DMS153 treated with DMSO at 0.1 percent for 48 hours (cell line): ENCODE data around the gene SUSD4.
A peak's percentile ranks its signal among the peaks of the same experiment; 100 is the strongest.
"Not testable (repeated sequence)": the region's sequence is repeated elsewhere in the genome, so short reads cannot be mapped to it uniquely, and the experiment has no call there.

Experiments
- DNase-seq: peaks from one replicate; lab custom pipeline; 2025; ENCODE audit not compliant: unreplicated experiment; lab: John Stamatoyannopoulos, UW

SUSD4 gene, protein sequence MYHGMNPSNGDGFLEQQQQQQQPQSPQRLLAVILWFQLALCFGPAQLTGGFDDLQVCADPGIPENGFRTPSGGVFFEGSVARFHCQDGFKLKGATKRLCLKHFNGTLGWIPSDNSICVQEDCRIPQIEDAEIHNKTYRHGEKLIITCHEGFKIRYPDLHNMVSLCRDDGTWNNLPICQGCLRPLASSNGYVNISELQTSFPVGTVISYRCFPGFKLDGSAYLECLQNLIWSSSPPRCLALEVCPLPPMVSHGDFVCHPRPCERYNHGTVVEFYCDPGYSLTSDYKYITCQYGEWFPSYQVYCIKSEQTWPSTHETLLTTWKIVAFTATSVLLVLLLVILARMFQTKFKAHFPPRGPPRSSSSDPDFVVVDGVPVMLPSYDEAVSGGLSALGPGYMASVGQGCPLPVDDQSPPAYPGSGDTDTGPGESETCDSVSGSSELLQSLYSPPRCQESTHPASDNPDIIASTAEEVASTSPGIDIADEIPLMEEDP

DNA sequence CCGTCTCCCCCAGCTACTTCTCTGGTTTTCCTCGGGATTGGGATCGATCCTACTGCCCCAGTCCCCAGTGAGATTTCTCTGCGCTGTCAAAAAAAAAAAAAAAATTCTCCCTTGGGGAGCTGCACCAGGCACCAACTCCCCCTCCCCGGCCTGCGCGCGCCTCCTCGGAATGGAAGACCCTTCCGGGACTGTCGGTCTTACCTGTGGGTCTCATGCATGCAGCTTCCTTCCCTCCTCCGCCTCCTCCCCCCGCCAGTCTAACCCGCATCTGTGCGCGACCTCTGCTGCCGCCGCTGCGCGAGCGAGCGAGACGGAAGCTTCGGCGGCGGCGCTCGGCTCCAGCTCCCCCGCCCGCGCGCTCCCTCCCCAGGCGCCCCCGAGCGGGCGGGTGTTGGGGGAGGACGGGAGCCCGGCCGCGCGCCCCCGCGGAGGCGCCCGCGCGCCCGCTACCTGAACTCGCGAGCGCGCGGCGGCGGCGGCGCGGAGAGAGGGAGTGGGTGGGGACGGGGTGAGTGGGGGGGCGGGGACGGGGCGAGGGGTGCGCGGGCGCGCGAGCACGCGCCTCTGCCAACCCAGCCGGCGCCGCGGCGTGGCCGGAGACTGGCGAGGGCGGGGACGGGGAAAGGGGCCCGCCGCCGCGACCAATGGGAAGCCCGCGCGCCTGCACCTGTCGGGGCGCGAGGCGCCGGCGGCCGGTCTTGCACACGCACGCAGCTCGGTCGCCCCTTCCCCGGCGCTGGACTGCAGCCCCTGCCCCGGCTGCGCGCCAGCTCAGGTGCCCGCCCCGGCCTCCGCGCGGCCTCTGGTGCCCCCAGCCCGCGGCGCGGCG lies at the start of gene SUSD4:
SUSD4 (minus strand) TSS at position 321 of the 829 bp plus-strand sequence. CDS start 751 bp downstream, outside the sequence.
- DNase-seq = peak; percentile 89

DNA sequence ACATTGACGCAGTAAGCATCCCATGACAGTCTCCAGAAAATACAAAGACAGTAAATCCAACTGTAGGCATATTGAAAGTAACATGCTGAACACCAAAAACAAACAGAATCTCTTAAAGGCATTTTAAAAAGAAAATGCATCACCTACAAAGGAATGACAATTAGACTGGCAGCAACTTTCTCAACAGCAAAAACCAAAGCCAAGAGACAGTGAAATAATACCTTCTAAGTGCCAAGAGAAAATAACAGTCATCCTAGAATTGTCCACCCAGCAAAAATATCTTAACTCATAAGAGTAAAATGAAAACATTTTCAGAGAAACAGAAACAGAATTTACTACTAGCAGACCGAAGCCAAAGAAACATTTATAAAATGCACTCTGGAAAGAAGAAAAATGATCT lies 49.2 kb upstream of the SUSD4 start:
- DNase-seq = no peak

DNA sequence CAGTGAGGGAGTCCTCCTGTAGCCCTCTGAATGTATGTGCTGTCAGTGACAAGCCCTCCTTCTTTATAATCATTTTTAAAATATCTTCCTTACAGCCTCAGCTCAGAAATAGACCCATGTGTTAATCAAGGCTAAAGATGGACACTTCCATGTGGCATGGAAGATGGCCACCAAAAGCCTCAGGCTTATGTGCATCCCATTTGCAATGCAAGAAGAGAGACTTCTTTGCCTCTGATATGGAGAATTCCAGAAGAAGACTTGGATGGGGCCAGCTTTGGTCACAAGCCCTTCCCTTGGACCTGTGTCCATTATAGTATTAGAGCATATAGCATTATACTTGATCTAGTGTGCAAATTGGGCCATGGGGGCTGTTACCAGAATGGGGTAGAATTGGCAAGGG lies 47.7 kb upstream of the SUSD4 start:
- DNase-seq = no peak

DNA sequence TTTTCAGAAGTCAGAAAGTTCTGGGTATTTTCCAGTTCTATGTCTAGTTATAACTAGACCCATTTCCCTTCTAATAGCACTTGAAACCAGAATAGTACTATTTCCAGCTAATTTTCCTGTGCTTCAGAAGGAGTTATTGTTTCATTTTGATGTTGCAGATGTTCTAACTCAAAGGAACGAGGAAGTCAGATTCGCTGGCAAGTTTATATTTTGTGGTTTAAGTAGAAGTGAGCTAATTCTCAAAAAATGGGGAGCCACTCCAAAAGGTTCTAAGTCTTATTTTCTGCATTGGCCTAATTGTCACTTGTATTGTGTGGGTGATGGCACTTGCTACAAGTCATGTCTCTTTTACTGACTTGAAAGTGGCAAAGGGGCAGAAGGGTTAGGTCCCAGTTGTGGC lies 47.3 kb upstream of the SUSD4 start:
- DNase-seq = no peak

DNA sequence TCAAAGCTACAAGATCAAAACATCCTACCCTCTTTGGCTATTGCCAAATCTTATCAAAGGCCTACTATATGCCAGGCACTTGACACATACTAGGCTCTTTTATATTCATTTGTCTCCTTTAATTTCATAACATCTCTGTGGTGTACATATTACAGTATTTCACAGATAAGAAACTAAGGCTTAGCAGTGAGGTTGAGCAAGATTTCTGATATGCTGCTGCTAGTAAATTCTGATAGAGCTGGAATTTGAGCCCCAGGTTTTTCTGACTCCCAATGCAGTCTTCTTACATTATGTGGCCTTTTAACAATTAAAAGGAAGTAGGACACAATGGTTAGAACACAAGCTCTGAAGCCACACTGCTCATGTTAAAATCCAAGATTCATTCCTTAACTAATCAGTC lies 46.1 kb upstream of the SUSD4 start:
- no peak for DNase-seq

DNA sequence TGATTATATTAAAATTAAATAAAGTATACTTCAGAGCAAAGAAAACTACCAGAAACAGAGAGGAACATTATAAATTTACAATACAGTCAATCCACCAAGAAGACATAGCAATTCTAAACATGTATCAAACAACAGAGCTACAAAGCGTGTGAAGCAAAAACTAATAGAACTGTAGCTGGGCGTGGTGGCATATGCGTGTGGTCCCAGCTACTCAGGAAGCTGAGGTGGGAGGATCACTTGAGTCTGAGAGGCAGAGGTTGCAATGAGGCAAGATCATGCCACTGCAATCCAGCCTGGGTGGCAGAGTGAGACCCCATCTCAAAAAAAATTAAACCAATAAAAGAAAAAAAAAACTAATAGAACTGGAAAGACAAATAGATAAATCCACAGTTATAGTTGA lies 41.5 kb upstream of the SUSD4 start:
- no peak for DNase-seq

DNA sequence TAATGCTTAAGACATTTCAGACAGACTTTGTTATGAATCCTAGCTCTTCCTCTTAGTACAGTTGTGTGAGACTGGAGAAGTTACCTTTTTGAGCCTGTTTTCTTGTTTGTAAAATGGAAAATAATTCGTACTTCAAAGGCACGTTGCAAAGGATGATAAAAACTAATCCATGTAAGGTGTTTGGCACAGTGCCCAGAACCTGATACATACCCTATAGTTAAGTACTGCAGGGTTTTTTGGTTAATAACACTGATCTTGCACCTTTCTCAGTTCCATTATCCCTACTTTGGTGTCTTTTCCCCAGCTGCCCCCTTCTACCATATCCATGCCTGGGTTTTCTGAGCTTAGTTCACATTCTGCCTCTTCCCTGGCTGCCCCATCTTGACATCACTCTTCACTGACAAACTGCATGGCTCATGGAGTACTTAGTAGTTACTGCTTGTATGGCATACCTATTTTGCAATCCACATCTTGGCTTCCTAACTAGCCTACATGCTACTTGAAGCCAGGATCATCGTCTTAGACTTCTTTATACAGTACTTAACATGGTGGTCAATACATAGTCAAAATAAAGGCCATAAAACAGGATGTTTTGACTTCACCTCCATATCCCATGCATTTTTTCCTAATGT lies 39.3 kb upstream of the SUSD4 start:
- no peak for DNase-seq

DNA sequence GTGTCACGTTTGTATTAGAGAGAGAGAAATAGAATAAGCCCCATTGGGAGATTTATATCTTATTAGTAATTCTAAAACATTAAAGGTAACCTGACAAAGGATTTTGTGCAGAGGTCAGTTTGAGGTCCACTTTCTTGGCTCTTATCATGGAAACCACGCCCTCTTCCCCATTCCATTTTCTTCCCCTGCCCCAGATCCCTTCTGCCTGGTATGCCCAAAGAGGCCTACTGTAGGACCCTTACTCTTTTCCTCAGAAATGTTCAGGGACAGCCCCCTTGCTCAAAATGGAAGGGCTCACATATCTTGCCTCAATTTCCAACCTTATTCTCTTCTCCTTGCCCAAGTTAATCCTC lies 38.8 kb upstream of the SUSD4 start:
- no peak for DNase-seq

DNA sequence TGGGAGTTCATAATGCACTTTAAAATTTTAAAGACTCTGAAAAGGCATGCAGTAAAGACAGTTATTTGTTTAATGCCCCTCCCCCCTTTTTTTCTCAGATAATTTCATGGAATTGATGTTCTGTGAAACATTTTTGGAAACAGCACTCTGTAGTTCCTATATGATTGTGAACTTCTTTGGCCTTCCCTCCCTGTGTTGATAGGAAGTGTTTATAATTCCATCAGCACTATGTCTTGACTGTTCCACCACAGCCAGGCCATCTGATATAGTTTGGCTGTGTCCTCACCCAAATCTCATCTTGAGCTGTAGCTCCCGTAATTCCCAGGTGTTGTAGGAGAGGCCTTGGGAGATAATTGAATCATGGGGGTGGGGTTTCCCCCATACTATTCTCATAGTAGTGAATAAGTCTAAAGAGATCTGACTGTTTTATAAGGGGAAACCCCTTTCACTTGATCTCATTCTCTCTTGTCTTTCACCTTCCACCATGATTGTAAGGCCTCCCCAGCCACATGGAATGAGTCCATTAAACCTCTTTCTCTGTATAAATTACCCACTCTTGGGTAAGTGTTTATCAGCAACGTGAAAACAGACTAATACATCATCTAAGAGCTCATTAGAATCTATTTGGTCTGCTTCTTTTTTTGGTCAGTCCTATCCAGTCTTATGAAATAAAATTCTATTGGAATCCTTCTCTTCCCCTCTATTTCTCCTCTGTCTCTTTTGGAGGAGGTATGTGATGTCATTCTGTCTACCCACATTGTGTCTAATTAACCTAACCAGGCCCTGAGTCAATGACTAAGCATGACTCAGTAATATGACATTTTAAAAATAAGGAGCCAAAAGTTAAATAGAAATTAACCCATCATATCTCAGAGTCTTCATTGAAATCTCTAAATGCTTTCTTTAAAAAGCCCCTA lies 38.2 kb upstream of the SUSD4 start:
- no peak for DNase-seq

DNA sequence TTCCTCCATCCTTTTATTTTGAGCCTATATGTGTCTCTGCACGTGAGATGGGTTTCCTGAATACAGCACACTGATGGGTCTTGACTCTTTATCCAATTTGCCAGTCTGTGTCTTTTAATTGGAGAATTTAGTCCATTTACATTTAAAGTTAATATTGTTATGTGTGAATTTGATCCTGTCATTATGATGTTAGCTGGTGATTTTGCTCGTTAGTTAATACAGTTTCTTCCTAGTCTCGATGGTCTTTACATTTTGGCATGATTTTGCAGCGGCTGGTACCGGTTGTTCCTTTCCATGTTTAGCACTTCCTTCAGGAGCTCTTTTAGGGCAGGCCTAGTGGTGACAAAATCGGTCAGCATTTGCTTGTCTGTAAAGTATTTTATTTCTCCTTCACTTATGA lies 35.4 kb upstream of the SUSD4 start:
- DNase-seq = not testable (repeated sequence)

DNA sequence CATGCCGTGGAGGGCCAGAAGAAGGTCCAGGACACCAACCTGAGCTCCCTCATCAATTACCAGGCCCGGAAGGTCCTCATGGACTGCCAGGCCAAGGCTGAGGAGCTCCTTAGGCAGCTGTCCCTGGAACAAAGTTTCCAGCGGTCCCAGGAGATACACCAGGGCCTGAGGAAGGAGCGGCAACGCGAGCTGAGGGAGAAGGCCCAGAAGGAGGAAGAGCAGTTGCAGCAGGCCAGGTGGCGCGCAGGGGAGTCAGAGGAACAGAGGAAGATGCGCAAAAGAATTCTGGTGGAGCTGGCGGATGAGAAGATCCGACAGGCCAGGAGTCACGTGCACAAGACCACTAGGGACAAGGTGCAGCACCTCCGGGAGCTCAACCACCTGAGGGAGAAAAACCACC lies 30.7 kb upstream of the SUSD4 start:
- DNase-seq = no peak

DNA sequence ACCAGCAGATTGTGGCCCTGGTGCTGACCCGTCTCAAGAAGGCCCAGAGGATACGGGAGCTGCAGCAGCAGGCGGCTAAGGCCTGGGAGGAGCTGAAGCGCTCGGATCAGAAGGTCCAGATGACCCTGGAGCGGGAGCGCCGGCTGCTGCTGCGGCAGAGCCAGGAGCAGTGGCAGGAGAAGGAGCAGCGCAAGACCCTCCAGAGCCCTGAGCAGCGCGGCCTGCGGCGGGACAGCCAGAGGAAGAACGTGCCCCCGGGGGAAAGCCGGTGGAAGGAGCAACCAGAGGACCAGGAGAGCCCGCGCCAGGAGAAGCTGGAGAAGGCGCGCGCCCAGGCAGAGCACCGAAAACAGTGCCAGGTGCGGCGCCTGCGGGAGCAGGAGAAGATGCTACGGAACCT lies 30.3 kb upstream of the SUSD4 start:
- DNase-seq = no peak

DNA sequence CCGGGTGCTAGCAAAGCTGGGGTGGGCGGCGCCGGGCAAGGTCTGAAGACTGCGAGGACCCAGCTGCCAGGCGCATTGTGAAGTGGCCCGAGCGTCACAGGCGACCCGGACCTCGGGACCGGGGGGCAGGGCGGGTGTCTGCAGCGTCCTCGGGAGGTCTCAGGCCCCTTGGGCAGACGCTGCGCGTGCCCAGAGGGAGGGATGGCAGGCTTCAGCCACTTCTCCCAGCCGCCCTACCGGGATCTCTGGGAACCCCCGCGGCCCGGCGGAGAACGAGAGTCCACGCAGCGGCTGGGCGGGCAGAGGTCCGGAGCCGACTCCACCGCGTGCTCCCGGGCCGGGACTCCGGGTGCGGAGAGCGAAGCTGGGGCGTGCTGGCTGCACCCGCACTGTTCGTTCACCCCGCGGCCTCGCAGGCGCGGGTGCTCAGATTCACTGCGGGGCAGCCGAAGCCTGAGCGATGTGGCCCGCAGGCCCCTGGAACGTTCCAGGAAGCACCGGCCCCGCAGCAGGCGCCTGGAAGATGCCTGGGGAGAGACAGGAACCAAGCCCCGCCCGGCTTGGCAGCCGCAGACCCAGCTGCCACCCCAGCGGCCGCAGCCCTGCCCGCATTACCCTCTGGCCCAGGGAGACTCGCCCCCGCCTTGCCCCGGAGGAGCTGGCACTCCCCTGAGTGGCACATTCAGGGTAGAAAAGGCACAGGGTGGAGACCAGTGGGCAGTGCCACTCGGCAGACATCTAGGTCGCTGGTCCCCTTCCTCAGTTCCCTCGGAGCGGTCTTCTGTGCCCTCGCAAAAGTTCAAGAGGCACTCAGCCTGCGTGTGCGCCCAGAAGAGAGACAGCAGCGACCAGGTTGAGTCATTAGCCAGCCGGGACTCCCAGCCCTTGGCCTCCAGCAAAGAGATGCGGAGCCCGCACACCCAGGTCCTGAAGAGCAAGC lies 29.6 kb upstream of the SUSD4 start, which contains the start of gene CCDC185:
CCDC185 (plus strand) TSS at position 141 of the 940 bp plus-strand sequence; CDS start at position 202, 61 bp downstream.
- no peak for DNase-seq

DNA sequence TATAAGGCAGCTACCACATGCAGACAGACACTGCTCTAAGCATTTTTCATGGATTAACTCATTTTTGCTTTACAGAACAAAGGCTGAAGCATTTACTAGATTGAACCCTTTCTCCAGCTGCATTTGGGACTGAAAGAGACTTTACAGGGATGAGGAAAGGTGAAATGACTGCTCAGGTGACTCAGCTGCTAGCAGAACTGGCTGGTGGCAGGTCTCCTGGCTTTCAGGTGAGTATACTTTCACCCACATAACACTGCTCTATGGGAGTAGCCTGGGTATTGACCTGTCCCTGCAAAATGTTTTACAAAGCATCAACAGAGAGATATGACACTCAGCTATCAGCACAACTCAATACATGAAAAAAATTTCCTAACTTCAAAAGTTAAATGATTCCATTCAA lies 26.6 kb upstream of the SUSD4 start:
- no peak for DNase-seq

DNA sequence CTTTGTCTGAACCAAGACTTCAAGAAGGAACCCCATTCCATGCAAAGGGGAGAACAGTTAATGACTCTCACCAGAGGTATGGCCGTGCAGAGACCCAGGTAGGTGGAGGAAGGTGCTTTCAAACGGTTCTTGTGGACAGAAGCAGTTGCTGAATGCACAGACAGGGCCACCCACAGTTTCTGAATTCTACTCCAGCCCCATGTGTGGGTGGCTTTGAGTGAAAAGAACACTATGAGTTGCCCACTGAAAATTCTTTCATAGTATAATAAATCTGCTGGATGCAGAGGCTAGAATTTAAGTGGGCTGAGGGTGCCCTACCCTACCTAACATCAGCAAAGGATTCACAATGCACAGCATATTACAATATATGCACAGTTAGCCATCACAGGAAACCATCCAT lies 22.0 kb upstream of the SUSD4 start:
- DNase-seq = no peak

DNA sequence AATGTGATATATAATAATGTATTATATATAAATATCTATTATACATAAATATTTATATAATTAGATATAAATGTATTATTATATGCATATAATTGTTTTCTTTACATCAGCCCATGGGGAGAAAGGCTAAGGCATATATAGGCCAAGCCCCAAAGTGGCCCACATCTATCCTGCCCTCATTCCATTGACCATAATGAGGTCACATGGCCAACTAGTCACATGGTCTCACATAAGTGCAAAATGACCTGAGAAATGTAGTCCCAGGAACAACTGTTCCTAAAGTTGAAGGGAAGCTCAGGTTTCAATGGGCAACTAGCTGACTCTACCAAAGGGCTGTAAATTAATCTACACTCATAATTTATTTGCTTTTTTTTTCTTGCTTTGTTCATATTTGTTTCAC lies 14.8 kb upstream of the SUSD4 start:
- no peak for DNase-seq

DNA sequence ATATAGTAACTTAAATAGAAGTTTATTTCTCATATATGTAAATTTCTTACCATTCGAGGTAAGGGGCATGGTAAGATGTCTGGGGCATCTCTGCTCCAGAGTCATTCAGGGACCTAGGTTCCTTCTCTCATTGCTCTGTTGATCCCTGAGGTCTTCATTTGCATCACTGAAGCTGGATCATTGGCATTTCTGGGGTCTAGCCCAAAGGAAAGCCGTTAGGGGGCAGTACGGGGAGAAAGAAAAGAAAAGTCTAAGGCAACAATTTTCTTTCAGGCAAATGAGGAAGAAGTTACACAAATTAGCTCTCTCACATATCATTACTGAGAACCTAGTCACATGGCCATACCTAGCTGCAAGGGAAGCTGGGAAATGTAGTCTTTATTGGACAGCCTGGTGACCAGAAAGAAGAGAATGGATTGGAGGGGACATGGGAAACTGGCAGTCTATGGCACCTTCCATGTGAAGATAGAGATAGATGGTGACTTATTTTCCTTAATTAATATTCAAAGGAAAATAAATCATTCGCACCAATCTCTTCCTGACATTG lies 10.2 kb upstream of the SUSD4 start:
- DNase-seq = no peak

DNA sequence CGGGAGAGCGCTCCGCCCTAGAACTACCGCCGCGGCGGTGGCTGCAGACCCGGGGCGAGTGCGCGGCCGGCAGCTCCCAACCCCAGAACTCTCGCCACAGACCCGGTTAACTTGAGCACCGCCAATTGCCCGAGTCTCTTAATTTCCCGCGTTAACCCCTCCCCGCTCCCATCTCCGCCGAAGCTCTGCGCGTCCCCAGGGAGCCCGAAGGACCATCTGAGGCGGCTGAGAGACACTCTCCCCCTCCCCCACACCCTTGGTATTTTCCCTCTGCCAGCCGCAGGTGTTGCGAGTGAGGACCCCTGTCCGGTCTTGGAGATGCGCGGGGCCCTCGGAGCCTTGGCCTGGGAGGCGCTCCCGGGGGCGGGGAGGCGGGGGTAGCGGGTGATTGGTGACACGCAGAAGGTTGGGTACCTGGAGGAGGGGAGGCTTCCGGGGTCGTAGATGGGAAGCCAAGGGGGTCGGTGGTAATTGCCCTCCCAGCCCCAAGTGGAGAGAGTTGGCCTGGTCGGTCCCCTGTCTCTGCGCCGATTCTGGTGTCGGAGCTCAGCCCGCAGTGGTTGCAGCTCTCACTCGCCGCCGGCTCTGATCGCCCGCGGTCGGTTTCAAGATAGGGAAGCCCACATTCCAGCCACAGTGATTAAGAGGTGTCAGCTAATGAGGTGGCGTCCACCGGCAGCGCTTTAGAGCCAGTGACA lies 858 bp upstream of the SUSD4 start:
- no peak for DNase-seq
